HG02973 (cell line): ENCODE measurements around the gene TRO.
A peak's percentile ranks its signal among the peaks of the same experiment; 100 is the strongest.

Source experiments
- ATAC-seq: cut with Tn5 transposase; IDR thresholded peaks from one replicate; pipeline ENCODE4 v1.9.1; 2021; ENCODE audit warnings: moderate library complexity; ENCODE audit not compliant: unreplicated experiment

The TRO gene, protein sequence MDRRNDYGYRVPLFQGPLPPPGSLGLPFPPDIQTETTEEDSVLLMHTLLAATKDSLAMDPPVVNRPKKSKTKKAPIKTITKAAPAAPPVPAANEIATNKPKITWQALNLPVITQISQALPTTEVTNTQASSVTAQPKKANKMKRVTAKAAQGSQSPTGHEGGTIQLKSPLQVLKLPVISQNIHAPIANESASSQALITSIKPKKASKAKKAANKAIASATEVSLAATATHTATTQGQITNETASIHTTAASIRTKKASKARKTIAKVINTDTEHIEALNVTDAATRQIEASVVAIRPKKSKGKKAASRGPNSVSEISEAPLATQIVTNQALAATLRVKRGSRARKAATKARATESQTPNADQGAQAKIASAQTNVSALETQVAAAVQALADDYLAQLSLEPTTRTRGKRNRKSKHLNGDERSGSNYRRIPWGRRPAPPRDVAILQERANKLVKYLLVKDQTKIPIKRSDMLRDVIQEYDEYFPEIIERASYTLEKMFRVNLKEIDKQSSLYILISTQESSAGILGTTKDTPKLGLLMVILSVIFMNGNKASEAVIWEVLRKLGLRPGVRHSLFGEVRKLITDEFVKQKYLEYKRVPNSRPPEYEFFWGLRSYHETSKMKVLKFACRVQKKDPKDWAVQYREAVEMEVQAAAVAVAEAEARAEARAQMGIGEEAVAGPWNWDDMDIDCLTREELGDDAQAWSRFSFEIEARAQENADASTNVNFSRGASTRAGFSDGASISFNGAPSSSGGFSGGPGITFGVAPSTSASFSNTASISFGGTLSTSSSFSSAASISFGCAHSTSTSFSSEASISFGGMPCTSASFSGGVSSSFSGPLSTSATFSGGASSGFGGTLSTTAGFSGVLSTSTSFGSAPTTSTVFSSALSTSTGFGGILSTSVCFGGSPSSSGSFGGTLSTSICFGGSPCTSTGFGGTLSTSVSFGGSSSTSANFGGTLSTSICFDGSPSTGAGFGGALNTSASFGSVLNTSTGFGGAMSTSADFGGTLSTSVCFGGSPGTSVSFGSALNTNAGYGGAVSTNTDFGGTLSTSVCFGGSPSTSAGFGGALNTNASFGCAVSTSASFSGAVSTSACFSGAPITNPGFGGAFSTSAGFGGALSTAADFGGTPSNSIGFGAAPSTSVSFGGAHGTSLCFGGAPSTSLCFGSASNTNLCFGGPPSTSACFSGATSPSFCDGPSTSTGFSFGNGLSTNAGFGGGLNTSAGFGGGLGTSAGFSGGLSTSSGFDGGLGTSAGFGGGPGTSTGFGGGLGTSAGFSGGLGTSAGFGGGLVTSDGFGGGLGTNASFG (N-terminal part only)

DNA sequence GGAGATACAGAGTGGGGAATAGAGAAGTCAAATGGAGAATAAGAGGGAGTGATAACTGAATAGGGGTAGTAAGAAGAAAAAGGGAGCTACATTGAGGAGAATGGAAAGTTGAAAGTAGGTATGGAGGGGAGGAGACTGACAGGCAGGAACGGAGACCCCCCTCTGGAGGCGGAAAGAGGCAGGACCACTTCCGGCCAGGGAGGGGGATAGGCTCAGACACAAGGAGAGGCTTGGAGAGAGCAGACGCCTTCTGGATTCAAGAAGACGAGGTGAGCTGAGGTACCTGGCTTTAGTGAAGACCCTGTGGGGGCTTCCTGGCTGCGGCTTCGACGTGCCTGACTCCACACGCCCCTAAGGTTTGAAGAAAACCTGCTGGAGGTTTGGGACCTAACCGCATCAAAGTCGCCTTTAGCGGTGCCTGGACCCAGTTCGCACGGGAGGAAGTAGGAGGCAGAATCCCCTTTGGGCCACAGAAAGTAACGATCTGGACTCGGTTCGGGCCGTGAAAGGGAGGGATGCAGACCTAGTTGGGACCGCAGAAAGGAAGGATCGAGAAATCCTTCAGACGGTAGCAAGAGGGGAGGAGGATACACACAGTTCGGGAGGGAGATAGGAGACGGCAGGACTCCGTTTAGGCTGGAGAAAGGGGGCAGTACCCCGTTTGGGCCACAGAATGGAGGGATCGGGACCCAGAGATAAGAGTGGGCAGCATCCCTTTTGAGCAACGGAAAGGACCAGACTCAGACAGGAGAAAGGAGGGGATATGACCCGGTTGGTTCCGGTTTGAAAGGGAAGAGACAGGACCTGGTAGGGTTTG, at the start of gene TRO:
Gene TRO (plus strand): TSS at position 215 of the 817 bp plus-strand sequence. CDS start 1,423 bp downstream, outside the sequence.
- ATAC-seq: peak; percentile 17

DNA sequence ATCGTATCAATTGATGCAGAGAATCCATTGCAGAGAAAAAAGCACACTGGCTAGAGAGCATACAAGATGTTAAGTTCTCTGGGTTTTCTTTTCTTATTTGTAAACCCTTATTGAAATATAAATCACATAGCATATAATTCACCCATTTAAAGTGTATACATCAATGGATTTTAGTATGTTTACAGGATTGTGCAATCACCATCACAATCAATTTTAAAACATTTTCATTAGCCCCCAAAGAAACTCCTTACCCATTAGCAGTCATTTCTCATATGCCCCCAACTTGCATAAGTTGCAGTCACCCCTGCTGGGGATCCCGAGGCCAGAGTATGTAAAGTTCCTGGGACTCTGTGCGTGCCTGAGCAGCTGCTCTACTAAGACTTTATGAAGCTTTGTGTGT, 34.9 kb upstream of the TRO start:
- no peak for ATAC-seq

DNA sequence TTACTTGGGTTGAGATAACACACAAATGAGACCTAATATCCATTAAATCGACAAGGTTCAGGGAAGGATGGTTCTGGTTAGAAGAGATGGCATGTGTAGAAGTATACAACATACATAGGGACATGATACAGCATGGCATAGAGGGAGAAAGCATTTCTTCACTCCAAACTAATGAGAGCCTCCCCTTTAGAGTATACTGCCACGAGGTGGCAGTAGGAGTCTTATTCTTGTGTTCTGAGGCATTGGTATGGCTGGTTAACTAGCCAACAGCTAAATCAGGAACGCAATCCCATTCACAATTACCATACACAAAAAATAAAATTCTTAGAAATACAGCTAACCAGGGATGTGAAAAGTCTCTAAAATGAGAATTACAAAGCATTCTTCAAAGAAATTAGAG, 29.1 kb upstream of the TRO start:
- peak; percentile 53 for ATAC-seq

DNA sequence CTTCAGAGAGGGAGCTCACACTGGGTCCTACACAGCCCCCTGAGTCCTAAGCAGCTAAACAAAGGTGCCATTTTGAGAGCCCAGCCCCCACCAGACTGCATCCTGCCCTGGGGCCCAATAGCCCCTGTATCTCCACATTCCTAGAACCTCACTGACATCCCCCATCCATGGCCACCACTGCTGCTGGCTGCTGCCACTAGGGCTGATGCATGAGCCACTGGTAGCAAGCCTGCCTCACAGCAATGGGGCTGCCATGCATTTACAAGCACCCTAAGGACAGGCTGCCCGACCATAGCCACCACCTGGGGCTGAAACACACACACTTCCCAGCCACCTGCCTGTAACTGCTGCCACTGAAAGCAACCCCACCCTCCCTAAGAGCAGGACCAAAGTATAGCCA, 26.5 kb upstream of the TRO start:
- no peak for ATAC-seq

DNA sequence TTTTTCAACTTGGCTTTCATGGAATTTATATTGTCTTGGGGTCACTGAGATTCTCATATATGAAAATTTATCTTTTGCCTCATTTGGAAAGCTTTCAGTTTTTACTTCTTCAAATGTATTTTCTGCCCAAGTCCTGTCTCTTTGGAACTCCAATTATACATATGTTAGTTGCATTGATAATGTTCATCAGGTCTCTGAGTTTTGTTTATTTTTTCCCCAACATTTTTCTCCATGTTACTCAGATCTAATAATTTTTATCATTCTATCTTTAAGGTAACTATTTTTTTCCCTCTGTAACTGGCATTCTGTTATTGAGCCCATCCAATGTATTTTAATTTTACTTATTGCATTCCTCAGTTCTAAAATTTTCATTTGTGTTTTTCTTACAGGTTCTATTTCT, 10.7 kb upstream of the TRO start:
- no peak for ATAC-seq

DNA sequence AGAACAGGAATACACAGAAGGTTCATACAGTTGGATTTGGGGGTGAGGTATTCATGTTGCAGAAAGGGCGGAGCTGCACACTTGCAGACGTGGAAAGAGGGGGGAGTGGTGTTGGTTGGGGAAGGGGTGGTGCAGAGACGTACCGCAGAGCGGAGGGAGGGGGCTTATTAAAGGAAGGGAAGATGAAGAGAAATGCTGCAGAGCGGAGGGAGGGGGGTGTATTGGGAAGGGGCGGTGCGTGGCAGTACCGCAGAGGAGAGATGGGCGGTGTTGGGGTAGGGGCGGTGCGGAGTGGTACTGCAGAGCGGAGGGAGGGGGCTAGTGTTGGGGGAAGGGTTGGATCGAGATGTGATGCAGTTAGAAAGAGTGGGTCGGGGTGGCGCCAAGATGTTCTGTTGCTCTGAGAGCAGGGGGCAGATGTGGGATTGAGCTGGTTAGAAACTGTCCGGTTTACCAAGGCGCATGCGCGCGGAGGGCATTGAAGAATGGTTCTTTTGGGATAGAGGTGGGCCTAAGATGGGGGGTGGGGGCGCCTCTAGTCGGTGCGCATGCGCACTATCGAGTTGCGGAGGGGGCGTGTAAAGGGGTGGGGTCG, 900 bp downstream of the TRO start:
- ATAC-seq: peak; percentile 74

DNA sequence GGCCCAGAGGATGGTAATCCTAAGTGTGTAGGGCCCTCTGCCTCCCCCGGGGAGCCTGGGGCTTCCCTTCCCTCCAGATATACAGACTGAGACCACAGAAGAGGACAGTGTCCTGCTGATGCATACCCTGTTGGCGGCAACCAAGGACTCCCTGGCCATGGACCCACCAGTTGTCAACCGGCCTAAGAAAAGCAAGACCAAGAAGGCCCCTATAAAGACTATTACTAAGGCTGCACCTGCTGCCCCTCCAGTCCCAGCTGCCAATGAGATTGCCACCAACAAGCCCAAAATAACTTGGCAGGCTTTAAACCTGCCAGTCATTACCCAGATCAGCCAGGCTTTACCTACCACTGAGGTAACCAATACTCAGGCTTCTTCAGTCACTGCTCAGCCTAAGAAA, 1.9 kb downstream of the TRO start:
- no peak for ATAC-seq

DNA sequence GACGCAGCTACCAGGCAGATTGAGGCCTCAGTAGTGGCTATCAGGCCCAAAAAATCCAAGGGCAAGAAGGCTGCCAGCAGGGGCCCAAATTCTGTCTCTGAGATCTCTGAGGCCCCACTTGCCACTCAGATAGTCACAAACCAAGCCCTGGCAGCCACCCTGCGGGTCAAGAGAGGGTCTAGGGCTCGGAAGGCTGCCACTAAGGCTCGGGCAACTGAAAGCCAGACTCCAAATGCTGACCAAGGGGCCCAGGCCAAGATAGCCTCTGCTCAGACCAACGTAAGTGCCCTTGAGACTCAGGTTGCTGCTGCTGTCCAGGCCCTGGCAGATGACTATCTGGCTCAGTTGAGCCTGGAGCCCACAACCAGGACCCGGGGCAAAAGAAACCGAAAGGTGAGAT, 2.8 kb downstream of the TRO start:
- ATAC-seq: no peak

DNA sequence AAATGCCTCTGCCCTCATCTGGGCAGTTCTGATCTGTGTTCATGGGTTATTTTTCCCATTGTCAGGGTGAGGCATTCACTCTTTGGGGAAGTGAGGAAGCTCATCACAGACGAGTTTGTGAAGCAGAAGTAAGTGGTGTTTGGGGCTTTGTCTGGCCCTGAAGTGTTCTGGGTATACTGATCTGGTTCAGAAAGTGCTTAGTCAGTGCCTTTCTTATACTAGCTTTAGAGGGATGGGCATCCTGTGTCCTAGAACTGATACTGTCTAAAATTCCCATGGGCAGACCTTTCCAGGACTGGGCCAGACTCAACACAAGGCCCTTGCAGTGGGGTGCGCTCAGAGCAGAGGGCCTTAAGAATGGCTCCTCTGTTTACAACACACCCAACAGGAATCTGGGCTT, 6.4 kb downstream of the TRO start:
- ATAC-seq: no peak

DNA sequence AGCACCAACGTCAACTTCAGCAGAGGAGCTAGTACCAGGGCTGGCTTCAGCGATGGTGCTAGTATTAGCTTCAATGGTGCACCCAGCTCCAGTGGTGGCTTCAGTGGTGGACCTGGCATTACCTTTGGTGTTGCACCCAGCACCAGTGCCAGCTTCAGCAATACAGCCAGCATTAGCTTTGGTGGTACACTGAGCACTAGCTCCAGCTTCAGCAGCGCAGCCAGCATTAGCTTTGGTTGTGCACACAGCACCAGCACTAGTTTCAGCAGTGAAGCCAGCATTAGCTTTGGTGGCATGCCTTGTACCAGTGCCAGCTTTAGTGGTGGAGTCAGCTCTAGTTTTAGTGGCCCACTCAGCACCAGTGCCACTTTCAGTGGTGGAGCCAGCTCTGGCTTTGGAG, 8.3 kb downstream of the TRO start:
- ATAC-seq: no peak

DNA sequence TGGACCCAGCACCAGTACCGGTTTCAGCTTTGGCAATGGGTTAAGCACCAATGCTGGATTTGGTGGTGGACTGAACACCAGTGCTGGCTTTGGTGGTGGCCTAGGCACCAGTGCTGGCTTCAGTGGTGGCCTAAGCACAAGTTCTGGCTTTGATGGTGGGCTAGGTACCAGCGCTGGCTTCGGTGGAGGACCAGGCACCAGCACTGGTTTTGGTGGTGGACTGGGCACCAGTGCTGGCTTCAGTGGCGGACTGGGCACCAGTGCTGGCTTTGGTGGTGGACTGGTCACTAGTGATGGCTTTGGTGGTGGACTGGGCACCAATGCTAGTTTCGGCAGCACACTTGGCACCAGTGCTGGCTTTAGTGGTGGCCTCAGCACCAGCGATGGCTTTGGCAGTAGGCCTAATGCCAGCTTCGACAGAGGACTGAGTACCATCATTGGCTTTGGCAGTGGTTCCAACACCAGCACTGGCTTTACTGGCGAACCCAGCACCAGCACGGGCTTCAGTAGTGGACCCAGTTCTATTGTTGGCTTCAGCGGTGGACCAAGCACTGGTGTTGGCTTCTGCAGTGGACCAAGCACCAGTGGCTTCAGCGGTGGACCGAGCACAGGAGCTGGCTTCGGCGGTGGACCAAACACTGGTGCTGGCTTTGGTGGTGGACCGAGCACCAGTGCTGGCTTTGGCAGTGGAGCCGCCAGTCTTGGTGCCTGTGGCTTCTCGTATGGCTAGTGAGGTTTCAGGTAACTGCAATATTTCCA, 9.8 kb downstream of the TRO start:
- no peak for ATAC-seq

DNA sequence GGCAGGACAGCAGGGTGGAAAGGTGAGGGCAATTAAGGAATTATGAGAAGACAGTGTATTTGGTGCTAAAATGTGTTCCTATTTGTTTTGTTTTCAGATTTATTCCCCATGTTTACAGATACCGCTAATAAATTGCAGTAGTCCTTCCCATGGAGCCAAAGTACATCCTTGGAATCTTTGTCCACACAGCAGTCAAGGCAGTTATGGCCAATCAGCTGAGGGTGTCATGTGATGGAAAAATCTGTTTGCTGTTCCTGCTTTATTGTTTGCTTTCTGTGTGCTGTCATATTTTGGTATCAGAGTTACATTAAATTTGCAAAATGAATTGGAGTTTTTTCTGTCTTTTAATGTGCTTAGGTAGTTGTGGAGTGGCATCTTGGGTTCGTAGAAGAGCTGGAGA, 10.5 kb downstream of the TRO start:
- no peak for ATAC-seq

DNA sequence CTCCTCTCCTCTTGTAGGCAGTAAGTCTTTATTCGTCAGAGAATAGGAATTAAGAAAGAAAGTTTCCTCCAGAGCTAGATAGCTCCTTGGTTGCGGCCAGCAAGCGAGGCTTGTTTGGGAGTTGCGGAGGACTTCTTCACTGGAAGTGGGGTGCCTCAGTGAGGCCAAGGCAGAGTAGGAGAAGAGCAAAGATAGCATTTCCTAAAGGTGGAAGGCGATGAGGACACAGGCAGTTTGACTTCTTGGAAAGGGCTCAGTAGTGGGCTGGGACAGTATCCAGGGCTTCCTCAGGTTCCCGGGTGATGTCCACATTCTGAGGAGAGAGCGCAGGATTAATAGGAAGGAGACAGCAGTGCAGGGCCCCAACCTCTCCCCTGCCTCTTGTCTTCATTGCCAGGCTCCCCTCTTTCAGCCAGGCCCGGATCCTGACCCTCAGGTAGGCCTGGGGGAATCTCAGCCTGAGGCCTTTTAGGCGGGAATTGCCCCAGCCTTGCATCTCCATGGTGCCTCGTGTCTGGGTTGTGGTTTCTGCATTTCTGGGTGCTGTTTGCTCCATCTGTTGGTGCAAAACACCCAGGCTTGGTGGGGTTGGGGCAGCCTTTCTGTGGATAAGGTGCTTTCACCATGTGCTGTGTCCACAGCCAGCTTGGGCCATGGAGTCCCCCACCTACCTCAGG, 12.7 kb downstream of the TRO start:
- no peak for ATAC-seq

DNA sequence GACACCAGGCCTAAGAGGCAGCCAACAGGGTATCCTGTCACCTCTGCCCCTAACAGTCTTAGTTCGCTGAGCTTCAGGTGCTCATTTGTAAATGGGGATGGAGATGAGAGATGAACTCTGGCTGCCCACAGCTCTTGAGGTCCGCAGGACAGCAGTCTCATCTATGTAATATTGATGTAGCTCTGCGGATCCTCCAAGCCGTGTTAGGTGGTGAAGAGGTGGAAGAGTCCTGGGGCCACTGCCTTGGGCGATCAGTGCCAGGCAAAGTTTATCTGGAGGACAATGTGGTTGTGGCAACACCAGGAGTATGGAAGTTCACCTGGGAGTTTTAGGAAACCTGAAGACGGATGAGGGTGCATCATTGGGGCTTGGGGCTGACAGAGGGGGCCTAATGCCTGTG, 13.4 kb downstream of the TRO start:
- ATAC-seq: no peak

DNA sequence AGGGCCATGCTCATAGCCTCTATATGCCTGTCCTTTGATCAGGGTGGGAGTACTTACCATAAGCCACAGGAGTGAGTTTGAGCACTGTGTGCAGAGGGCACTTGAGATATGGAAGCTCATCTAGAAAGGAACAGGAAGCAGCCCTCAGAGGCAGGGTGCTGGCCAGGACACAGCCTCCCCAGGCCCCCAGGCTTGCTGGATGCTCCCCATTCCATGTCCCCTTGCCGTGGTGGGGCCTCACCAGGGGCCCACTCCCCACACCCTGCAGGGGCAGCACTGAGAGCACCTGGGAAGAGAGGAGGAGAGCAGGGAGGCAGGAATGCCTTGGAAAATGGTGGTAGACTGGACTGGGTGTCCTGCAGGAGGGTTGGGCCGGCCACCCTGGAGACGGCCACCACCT, 14.3 kb downstream of the TRO start:
- ATAC-seq: no peak

DNA sequence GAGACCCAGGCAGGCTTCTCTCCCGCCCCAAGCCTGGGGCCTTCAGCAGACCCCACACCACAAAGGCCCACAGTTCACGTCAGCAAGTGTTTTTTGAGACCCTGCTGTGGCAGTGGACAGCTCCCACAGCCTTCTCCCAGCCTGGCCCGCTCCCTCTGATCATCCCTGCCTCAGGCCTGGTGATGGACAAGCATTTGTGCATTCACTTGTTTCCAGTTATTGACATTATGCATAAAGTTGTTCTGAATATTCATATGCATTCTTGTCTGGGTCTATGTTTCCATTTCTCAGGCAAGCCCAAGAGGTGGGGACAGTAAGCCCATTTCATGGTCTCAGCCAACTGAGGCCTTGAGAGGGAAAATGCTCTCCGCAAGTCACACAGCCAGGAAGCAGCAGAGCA, 14.7 kb downstream of the TRO start:
- ATAC-seq: no peak

DNA sequence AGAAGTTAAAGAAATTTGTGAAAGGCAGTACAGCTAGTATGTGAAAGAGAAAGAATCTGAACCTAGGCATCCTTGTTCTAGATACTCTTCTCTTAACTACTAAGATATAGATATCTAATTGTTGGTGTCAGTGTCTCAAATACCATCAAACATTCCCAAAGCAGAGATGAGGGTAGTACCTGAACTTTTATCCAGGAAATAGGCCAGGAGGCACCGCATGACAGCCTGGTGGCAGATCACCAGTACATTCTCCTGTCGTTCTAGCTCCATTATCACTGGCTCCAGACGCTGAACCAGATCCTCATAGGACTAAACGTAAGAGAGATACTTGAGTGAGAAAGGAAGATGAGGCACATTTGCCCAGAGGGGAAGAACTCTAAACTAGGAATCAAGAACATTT, 16.8 kb downstream of the TRO start:
- ATAC-seq: no peak

DNA sequence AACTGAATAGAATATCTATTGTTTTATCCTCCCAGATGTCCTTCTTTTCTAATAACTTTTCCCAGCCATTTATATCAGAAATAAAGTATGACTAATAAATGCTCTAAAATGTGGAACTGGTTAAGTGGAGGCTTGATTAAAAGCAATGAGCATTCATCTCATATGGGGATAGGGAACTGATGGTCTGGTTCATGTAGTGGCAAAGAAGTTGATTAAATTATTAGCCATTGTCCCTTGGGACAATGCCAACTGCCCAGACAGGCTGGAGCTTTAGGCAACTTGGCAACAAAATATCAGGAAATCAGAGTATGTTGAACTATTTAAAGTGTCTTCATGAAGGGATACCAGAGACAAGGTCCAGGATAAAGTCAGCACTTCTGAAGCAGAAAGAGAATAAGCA, 24.2 kb downstream of the TRO start:
- no peak for ATAC-seq

DNA sequence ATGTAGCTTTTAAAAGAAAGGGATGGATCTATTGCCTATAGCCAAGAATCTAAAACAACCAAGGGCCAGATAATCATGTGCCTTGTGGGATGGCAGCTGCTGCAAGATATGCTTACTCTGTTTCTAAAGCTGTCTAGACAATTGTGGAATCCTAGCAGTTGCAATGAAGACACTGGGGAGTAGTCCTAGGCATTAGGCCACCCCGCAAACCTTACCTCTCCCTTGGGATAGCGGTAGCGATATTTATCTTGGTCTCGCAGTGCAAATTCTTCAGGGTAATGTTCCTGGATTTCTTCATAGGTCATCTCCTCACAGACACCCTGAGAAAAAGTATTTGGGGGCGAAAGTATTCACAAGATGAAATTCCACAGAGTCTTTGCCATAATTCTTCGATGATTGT, 24.6 kb downstream of the TRO start:
- no peak for ATAC-seq
